ENCODE results near the gene LRRC49. TPM values are rescaled to one million over a fixed set of nuclear protein-coding genes. Genes with fewer than 3 reads are reported as not detected.
"Not testable (repeated sequence)": the region's sequence is repeated elsewhere in the genome, so short reads cannot be mapped to it uniquely, and the experiment has no call there.

The LRRC49 gene
- total RNA-seq, 1 donor from 2014 or later, result 13.4 TPM

GRCh38 chr15:70933411-70933810, 40.8 kb downstream of the LRRC49 start:
- Mint-ChIP-seq H3K4me1 (ENCODE audit: unreplicated experiment) (peaks cover 5% of the 10 kb centered on the region), H3K4me3 (no peak overlapping the region), H3K27me3 (no peaks in the 10 kb centered on the region), H3K36me3 (peaks cover 11% of the 10 kb centered on the region), H3K9me3 (no peaks in the 10 kb centered on the region), H3K27ac (no peak overlapping the region)
- no peak for TF ChIP-seq CTCF (conservative IDR thresholded peaks at IDR 0.05)
- DNase-seq (ENCODE audit: extremely low spot score, unreplicated experiment), result no peak

DNA sequence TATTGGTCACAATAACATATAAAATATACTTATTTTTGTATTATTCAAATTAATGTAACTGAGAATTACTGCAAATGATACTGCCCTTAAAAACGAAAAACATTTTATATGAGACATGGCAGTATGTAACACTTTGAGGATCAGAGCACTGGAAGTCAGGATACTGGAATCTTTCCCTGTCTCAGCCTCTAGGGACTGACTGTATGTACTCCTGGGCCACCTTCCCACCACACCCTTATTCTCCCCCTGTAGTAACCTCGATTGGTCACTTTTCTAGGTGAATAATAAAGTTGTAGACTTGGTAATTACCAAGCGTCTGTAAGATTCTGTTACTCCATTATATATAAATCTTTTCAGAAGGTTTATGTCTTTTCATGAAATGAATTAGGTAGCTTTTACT, 43.0 kb downstream of the LRRC49 start:
- no peaks in the 10 kb centered on the region for H3K36me3 Mint-ChIP-seq
- no peak for DNase-seq (ENCODE audit: extremely low spot score, unreplicated experiment)
- peaks cover 5% of the 10 kb centered on the region for H3K4me1 Mint-ChIP-seq (ENCODE audit: unreplicated experiment)
- H3K9me3 Mint-ChIP-seq, result no peaks in the 10 kb centered on the region
- no peaks in the 10 kb centered on the region for H3K27me3 Mint-ChIP-seq
- no peak overlapping the region for H3K4me3 Mint-ChIP-seq
- TF ChIP-seq CTCF (conservative IDR thresholded peaks at IDR 0.05), result no peak
- H3K27ac Mint-ChIP-seq, result no peak overlapping the region

- H3K27me3 Mint-ChIP-seq, result no peaks in the 10 kb centered on the region
- no peaks in the 10 kb centered on the region for H3K9me3 Mint-ChIP-seq
- peaks cover 5% of the 10 kb centered on the region for H3K4me1 Mint-ChIP-seq (ENCODE audit: unreplicated experiment)
- no peak for DNase-seq (ENCODE audit: extremely low spot score, unreplicated experiment)
- H3K36me3 Mint-ChIP-seq, result no peaks in the 10 kb centered on the region
- H3K27ac Mint-ChIP-seq, result no peak overlapping the region
- no peak overlapping the region for H3K4me3 Mint-ChIP-seq
- TF ChIP-seq CTCF (conservative IDR thresholded peaks at IDR 0.05), result no peak
These were observed 43.7 kb downstream of the LRRC49 start for GRCh38 chr15:70936326-70936725.

- not testable (repeated sequence) for H3K27me3 Mint-ChIP-seq; H3K36me3 Mint-ChIP-seq; H3K4me3 Mint-ChIP-seq; H3K27ac Mint-ChIP-seq; H3K4me1 Mint-ChIP-seq (ENCODE audit: unreplicated experiment); DNase-seq (ENCODE audit: extremely low spot score, unreplicated experiment); H3K9me3 Mint-ChIP-seq
These were observed 50.7 kb downstream of the LRRC49 start for GRCh38 chr15:70943285-70943684.

- H3K4me3 Mint-ChIP-seq, result no peak overlapping the region
- no peak for DNase-seq (ENCODE audit: extremely low spot score, unreplicated experiment)
- no peak for TF ChIP-seq CTCF (conservative IDR thresholded peaks at IDR 0.05)
- H3K36me3 Mint-ChIP-seq, result no peaks in the 10 kb centered on the region
- no peak overlapping the region for H3K27ac Mint-ChIP-seq
- H3K4me1 Mint-ChIP-seq (ENCODE audit: unreplicated experiment), result peaks cover 10% of the 10 kb centered on the region
- peaks cover 5% of the 10 kb centered on the region for H3K9me3 Mint-ChIP-seq
- H3K27me3 Mint-ChIP-seq, result no peaks in the 10 kb centered on the region
These were observed 55.0 kb downstream of the LRRC49 start for GRCh38 chr15:70947351-70948335.

DNA sequence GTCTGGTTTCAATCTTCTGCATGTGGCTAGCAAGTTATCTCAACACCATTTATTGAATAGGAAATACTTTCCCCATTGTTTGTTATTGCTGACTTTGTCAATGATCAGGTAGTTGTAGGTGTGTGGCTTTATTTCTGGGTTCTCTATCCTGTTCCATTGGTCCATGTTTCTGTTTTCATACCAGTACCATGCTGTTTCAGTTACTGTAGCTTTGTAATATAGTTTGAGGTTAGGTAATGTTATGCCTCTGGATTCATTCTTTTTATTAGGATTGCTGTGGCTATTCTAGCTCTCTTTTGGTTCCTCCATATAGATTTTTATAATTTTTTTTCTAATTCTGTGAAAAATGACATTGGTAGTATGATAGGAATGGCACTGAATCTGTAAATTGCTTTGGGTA, 58.3 kb downstream of the LRRC49 start:
- Mint-ChIP-seq H3K36me3 (no peaks in the 10 kb centered on the region), H3K4me1 (ENCODE audit: unreplicated experiment) (peaks cover 4% of the 10 kb centered on the region), H3K9me3 (peaks cover 9% of the 10 kb centered on the region), H3K27ac (no peak overlapping the region), H3K27me3 (no peaks in the 10 kb centered on the region), H3K4me3 (no peak overlapping the region)
- DNase-seq (ENCODE audit: extremely low spot score, unreplicated experiment), result no peak
- no peak for TF ChIP-seq CTCF (conservative IDR thresholded peaks at IDR 0.05)
